ENCODE measurements around the gene EXOC4.

Gene EXOC4

GRCh38 chr7:133364959-133365690 lies 112.2 kb downstream of the EXOC4 start:
- DNase-seq, result no peak
- Histone ChIP-seq H3K9me3 (no peaks in the 10 kb centered on the region), H3K4me1 (peaks cover 0 to 27% (median 9%) of the 10 kb centered on the region in 4 donors), H3K4me3 (no peak overlapping the region), H3K27me3 (no peaks in the 10 kb centered on the region), H3K36me3 (no peaks in the 10 kb centered on the region), H3K27ac (peak overlapping the region; percentile 25 to 44)
- intact Hi-C loops (cut with DNase I; ENCODE audit: low total_unique reads), result no loop called here
- TF ChIP-seq, protein P1, sequence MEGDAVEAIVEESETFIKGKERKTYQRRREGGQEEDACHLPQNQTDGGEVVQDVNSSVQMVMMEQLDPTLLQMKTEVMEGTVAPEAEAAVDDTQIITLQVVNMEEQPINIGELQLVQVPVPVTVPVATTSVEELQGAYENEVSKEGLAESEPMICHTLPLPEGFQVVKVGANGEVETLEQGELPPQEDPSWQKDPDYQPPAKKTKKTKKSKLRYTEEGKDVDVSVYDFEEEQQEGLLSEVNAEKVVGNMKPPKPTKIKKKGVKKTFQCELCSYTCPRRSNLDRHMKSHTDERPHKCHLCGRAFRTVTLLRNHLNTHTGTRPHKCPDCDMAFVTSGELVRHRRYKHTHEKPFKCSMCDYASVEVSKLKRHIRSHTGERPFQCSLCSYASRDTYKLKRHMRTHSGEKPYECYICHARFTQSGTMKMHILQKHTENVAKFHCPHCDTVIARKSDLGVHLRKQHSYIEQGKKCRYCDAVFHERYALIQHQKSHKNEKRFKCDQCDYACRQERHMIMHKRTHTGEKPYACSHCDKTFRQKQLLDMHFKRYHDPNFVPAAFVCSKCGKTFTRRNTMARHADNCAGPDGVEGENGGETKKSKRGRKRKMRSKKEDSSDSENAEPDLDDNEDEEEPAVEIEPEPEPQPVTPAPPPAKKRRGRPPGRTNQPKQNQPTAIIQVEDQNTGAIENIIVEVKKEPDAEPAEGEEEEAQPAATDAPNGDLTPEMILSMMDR (IDR thresholded peaks at IDR 0.05), result no peak

- Histone ChIP-seq H3K4me3 (no peak overlapping the region), H3K36me3 (no peaks in the 10 kb centered on the region), H3K4me1 (peaks cover 0 to 24% (median 9%) of the 10 kb centered on the region in 4 donors), H3K27ac (peak overlapping the region; percentile 25 to 44), H3K9me3 (no peaks in the 10 kb centered on the region), H3K27me3 (no peaks in the 10 kb centered on the region)
- DNase-seq, result no peak
- intact Hi-C loops (cut with DNase I; ENCODE audit: low total_unique reads), result no loop called here
- TF ChIP-seq, protein P1 (IDR thresholded peaks at IDR 0.05), result no peak
These were observed 113.0 kb downstream of the EXOC4 start for GRCh38 chr7:133365917-133366316.

GRCh38 chr7:133367561-133367960 lies 114.7 kb downstream of the EXOC4 start:
- Histone ChIP-seq H3K27me3 (no peaks in the 10 kb centered on the region), H3K4me1 (peaks cover 0 to 24% (median 9%) of the 10 kb centered on the region in 4 donors), H3K9me3 (no peaks in the 10 kb centered on the region), H3K36me3 (no peaks in the 10 kb centered on the region), H3K27ac (no peak overlapping the region), H3K4me3 (no peak overlapping the region)
- TF ChIP-seq, protein P1 (IDR thresholded peaks at IDR 0.05), result no peak
- intact Hi-C loops (cut with DNase I; ENCODE audit: low total_unique reads), result no loop called here
- DNase-seq, result no peak

- Histone ChIP-seq H3K4me1 (peaks cover 0 to 24% (median 9%) of the 10 kb centered on the region in 4 donors), H3K27ac (no peak overlapping the region), H3K36me3 (no peaks in the 10 kb centered on the region), H3K4me3 (no peak overlapping the region), H3K27me3 (no peaks in the 10 kb centered on the region), H3K9me3 (no peaks in the 10 kb centered on the region)
- intact Hi-C loops (cut with DNase I; ENCODE audit: low total_unique reads), result no loop called here
- DNase-seq, result no peak
- TF ChIP-seq, protein P1 (IDR thresholded peaks at IDR 0.05), result no peak
These were observed 116.3 kb downstream of the EXOC4 start for GRCh38 chr7:133369130-133369529.

DNA sequence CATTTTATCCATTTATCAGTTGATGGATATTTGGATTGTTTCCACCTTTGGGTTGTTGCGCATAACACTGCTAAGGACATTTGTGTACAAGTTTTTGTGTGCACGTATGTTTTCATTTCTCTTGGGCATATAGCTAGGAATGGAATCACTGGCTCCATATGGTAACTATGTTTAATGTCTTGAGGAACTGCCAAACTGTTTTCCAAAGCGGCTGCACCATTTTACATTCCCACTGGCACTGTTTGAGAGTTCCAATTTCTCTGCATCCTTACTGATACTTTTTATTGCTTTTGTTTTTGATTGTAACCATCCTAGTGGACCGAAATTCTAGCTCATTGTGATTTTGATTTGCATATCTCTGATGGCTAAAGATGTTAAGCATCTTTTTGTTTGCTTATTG lies 118.7 kb downstream of the EXOC4 start:
- Histone ChIP-seq H3K9me3 (no peaks in the 10 kb centered on the region), H3K27ac (no peak overlapping the region), H3K4me1 (peaks cover 0 to 3% (median 0%) of the 10 kb centered on the region in 4 donors), H3K36me3 (peaks cover 0 to 5% (median 0%) of the 10 kb centered on the region in 3 donors), H3K27me3 (no peaks in the 10 kb centered on the region), H3K4me3 (no peak overlapping the region)
- intact Hi-C loops (cut with DNase I; ENCODE audit: low total_unique reads), result no loop called here
- DNase-seq, result no peak
- TF ChIP-seq, protein P1 (IDR thresholded peaks at IDR 0.05), result no peak
